Measurements from ENCODE around the gene GNRHR.
"Not testable (repeated sequence)": the region's sequence is repeated elsewhere in the genome, so short reads cannot be mapped to it uniquely, and the experiment has no call there.

Gene GNRHR

GRCh38 chr4:67725981-67726380, 28.2 kb downstream of the GNRHR start:
- no peak for DNase-seq

- DNase-seq, result no peak
Measured at GRCh38 chr4:67725132-67725531, 29.1 kb downstream of the GNRHR start.

- DNase-seq, result no peak
Measured at GRCh38 chr4:67723949-67724348, 30.2 kb downstream of the GNRHR start.

GRCh38 chr4:67723341-67723740, 30.8 kb downstream of the GNRHR start:
- DNase-seq, result no peak

GRCh38 chr4:67721770-67722597, 32.2 kb downstream of the GNRHR start:
- DNase-seq, result no peak

GRCh38 chr4:67721315-67721769, 32.8 kb downstream of the GNRHR start:
- DNase-seq, result no peak

GRCh38 chr4:67719953-67720617, 34.1 kb downstream of the GNRHR start:
- DNase-seq, result no peak

GRCh38 chr4:67718848-67719247, 35.3 kb downstream of the GNRHR start:
- DNase-seq, result no peak

GRCh38 chr4:67717586-67717985, 36.6 kb downstream of the GNRHR start:
- DNase-seq, result no peak

GRCh38 chr4:67714955-67715354, 39.2 kb downstream of the GNRHR start:
- no peak for DNase-seq

GRCh38 chr4:67714248-67714583, 40.0 kb downstream of the GNRHR start:
- DNase-seq, result no peak

- no peak for DNase-seq
Measured at GRCh38 chr4:67713529-67714247, 40.5 kb downstream of the GNRHR start.

- DNase-seq, result no peak
Measured at GRCh38 chr4:67712650-67713528, 41.3 kb downstream of the GNRHR start.

GRCh38 chr4:67712000-67712625, 42.1 kb downstream of the GNRHR start:
- no peak for DNase-seq

GRCh38 chr4:67706682-67707081, 47.5 kb downstream of the GNRHR start:
- not testable (repeated sequence) for DNase-seq

- DNase-seq, result no peak
Measured at GRCh38 chr4:67704843-67705242, 49.3 kb downstream of the GNRHR start.

GRCh38 chr4:67702166-67702565, 52.0 kb downstream of the GNRHR start:
- DNase-seq, result no peak

GRCh38 chr4:67701517-67701850, 52.7 kb downstream of the GNRHR start:
- DNase-seq, result no peak

GRCh38 chr4:67700738-67701516, 53.3 kb downstream of the GNRHR start, which contains the start of gene UBA6:
Gene UBA6 (minus strand): TSS chr4:67701155. CDS start chr4:67701119, 36 bp downstream.
- peak; percentile 95 for DNase-seq

GRCh38 chr4:67700116-67700737, 54.0 kb downstream of the GNRHR start:
- no peak for DNase-seq

GRCh38 chr4:67699603-67700002, 54.6 kb downstream of the GNRHR start:
- no peak for DNase-seq
